Fibroblast of lung (primary cell): Measurements from ENCODE around the gene POPDC3. TPM values are rescaled to one million over a fixed set of nuclear protein-coding genes. Genes with fewer than 3 reads are reported as not detected.

Experiments used
- DNase-seq, 2 donors: peaks; one replicate each; pipeline versions ENCODE4 v3.0.0 to v3.0.0-alpha.2; 2010; ENCODE audit warnings: low read depth in 2 of 2
- H2AFZ ChIP-seq: 2 replicates; pipeline ENCODE4 v1.5.1; 2012; ENCODE audit warnings: low read length, control low read depth, inconsistent platforms
- H3K27ac ChIP-seq: 2 replicates; pipeline ENCODE4 v1.5.1; 2011; ENCODE audit warnings: low read length, control low read depth; ENCODE audit not compliant: insufficient read depth
- H3K27me3 ChIP-seq: 2 replicates; pipeline ENCODE4 v1.5.1; 2011; ENCODE audit warnings: mild to moderate bottlenecking, low read length; ENCODE audit not compliant: control insufficient read depth, insufficient read depth
- H3K36me3 ChIP-seq: 2 replicates; pipeline ENCODE4 v1.5.1; 2011; ENCODE audit warnings: low read length; ENCODE audit not compliant: control insufficient read depth, insufficient read depth
- H3K4me1 ChIP-seq: 2 replicates; pipeline ENCODE4 v1.5.1; 2011; ENCODE audit warnings: low read length; ENCODE audit not compliant: control insufficient read depth, insufficient read depth; ENCODE audit errors: extremely low read depth
- H3K4me2 ChIP-seq: 2 replicates; pipeline ENCODE4 v1.5.1; 2011; ENCODE audit warnings: low read length, control low read depth; ENCODE audit not compliant: insufficient read depth; ENCODE audit errors: extremely low read depth
- H3K4me3 ChIP-seq, 4 experiments: fragments of 200-600 bp in 1 of 4; sonication (generic) in 1 of 4; replicated peaks in 1 of 4; 2 replicates each; pipeline ENCODE4 v1.5.1; 2011 to 2016; ENCODE audit warnings: low read length in 4 of 4, low read depth in 3 of 4, mild to moderate bottlenecking in 3 of 4, control low read depth in 2 of 4, inconsistent platforms in 1 of 4, mixed read lengths in 1 of 4; ENCODE audit not compliant: insufficient read depth in 1 of 4; ENCODE audit errors: control extremely low read depth in 1 of 4
- H3K79me2 ChIP-seq: 2 replicates; pipeline ENCODE4 v1.5.1; 2012; ENCODE audit warnings: mild to moderate bottlenecking, low read length, inconsistent platforms; ENCODE audit not compliant: control insufficient read depth, insufficient read depth
- H3K9ac ChIP-seq: 2 replicates; pipeline ENCODE4 v1.5.1; 2011; ENCODE audit warnings: mild to moderate bottlenecking, low read length, control low read depth; ENCODE audit not compliant: insufficient read depth
- H3K9me3 ChIP-seq: 2 replicates; pipeline ENCODE4 v1.5.1; 2012; ENCODE audit warnings: low read depth, low read length; ENCODE audit not compliant: control insufficient read depth, insufficient read depth
- H4K20me1 ChIP-seq: 2 replicates; pipeline ENCODE4 v1.5.1; 2011; ENCODE audit warnings: low read length; ENCODE audit not compliant: control insufficient read depth, insufficient read depth; ENCODE audit errors: extremely low read depth
- CTCF ChIP-seq, 2 donors: IDR thresholded peaks in 1 of 2; conservative IDR thresholded peaks in 1 of 2; 1 replicate in 1 of 2; 2 replicates in 1 of 2; pipeline ENCODE4 v1.5.1; 2011 to 2012; ENCODE audit warnings: low read length in 2 of 2, control low read depth in 1 of 2, inconsistent platforms in 1 of 2, low read depth in 1 of 2, mild to moderate bottlenecking in 1 of 2
- EZH2 ChIP-seq: IDR thresholded peaks from 2 replicates; pipeline ENCODE4 v1.5.1; 2012; ENCODE audit warnings: low read length, control low read depth, mild to moderate bottlenecking; ENCODE audit errors: missing control alignments
- polyA plus RNA-seq, 2 donors: library from polyadenylated mRNA; depleted of rRNA in 1 of 2; stranded (reverse) in 1 of 2; unstranded in 1 of 2; fragments of >200 nt; gene quantifications; 2 replicates each; pipeline ENCODE4 v1.2.1, GENCODE V29; 2011 to 2012; ENCODE audit warnings: missing spikeins in 1 of 2
- total RNA-seq: library from RNA; depleted of rRNA; stranded (reverse); fragments of >200 nt; gene quantifications from 2 replicates; pipeline ENCODE4 v1.2.1, GENCODE V29; 2014

The POPDC3 gene
- total and polyA plus RNA-seq, 2 donors (not counting 1 experiment from before 2014, with no cell fraction given): 14.2 to 18.1 TPM

GRCh38 chr6:105191351-105191750, 11.5 kb upstream of the POPDC3 start:
- peak in 1 of 2 donors; percentile 29 for DNase-seq
- no peak overlapping the region for H3K4me2 ChIP-seq
- TF ChIP-seq CTCF (conservative IDR thresholded peaks at IDR 0.05 in 1 of 2, IDR thresholded peaks at IDR 0.05 in 1 of 2; ENCODE audit: low read depth in 1 of 2, low read length in 2 of 2): no peak
- no peak for TF ChIP-seq EZH2

GRCh38 chr6:105189026-105189820, 9.4 kb upstream of the POPDC3 start:
- Histone ChIP-seq H3K27ac (no peak overlapping the region), H3K36me3 (no peaks in the 10 kb centered on the region), H3K4me1 (peaks cover 4% of the 10 kb centered on the region), H3K4me3 (no peak overlapping the region), H3K9me3 (no peaks in the 10 kb centered on the region), H4K20me1 (no peaks in the 10 kb centered on the region), H3K27me3 (no peaks in the 10 kb centered on the region), H3K4me2 (no peak overlapping the region), H3K9ac (no peak overlapping the region), H2AFZ (no peak overlapping the region), H3K79me2 (no peaks in the 10 kb centered on the region)
- DNase-seq: no peak
- TF ChIP-seq EZH2: no peak
- TF ChIP-seq CTCF (conservative IDR thresholded peaks at IDR 0.05 in 1 of 2, IDR thresholded peaks at IDR 0.05 in 1 of 2; ENCODE audit: low read depth in 1 of 2, low read length in 2 of 2): no peak

More at GRCh38 chr6:105191351-105191750, 11.5 kb upstream of the POPDC3 start:
- H3K4me3 ChIP-seq: no peak overlapping the region
- no peaks in the 10 kb centered on the region for H3K27me3 ChIP-seq
- no peaks in the 10 kb centered on the region for H3K36me3 ChIP-seq
- no peak overlapping the region for H3K27ac ChIP-seq
- H2AFZ ChIP-seq: no peak overlapping the region
- H3K9me3 ChIP-seq: no peaks in the 10 kb centered on the region
- peaks cover 4% of the 10 kb centered on the region for H3K4me1 ChIP-seq
- no peaks in the 10 kb centered on the region for H4K20me1 ChIP-seq
- no peaks in the 10 kb centered on the region for H3K79me2 ChIP-seq
- no peak overlapping the region for H3K9ac ChIP-seq

- H3K79me2 ChIP-seq: no peaks in the 10 kb centered on the region
- H4K20me1 ChIP-seq: no peaks in the 10 kb centered on the region
- H3K4me2 ChIP-seq: no peak overlapping the region
- TF ChIP-seq CTCF (conservative IDR thresholded peaks at IDR 0.05 in 1 of 2, IDR thresholded peaks at IDR 0.05 in 1 of 2; ENCODE audit: low read depth in 1 of 2, low read length in 2 of 2) (no peak), EZH2 (no peak)
- peaks cover 3% of the 10 kb centered on the region for H3K4me1 ChIP-seq
- H3K36me3 ChIP-seq: no peaks in the 10 kb centered on the region
- no peaks in the 10 kb centered on the region for H3K27me3 ChIP-seq
- DNase-seq: no peak
- no peak overlapping the region for H3K4me3 ChIP-seq
- H3K9me3 ChIP-seq: no peaks in the 10 kb centered on the region
- no peak overlapping the region for H3K27ac ChIP-seq
- H2AFZ ChIP-seq: no peak overlapping the region
- no peak overlapping the region for H3K9ac ChIP-seq
Measured at GRCh38 chr6:105188251-105188650, 8.4 kb upstream of the POPDC3 start.
